ENCODE data around the gene COL10A1. TPM values are rescaled to one million over a fixed set of nuclear protein-coding genes. Genes with fewer than 3 reads are reported as not detected.

Gene COL10A1
- total RNA-seq, 1 donor from 2014 or later: 0.05 TPM

- Histone ChIP-seq H3K4me3 (no peak overlapping the region), H3K9me3 (replicated peaks) (no peaks in the 10 kb centered on the region), H3K4me1 (no peaks in the 10 kb centered on the region), H3K27ac (replicated peaks) (no peak overlapping the region), H3K36me3 (no peaks in the 10 kb centered on the region), H3K27me3 (ENCODE audit: low read depth) (no peaks in the 10 kb centered on the region)
- DNase-seq: no peak
- intact Hi-C loops (cut with micrococcal nuclease): no loop called here
- TF ChIP-seq, protein P1, sequence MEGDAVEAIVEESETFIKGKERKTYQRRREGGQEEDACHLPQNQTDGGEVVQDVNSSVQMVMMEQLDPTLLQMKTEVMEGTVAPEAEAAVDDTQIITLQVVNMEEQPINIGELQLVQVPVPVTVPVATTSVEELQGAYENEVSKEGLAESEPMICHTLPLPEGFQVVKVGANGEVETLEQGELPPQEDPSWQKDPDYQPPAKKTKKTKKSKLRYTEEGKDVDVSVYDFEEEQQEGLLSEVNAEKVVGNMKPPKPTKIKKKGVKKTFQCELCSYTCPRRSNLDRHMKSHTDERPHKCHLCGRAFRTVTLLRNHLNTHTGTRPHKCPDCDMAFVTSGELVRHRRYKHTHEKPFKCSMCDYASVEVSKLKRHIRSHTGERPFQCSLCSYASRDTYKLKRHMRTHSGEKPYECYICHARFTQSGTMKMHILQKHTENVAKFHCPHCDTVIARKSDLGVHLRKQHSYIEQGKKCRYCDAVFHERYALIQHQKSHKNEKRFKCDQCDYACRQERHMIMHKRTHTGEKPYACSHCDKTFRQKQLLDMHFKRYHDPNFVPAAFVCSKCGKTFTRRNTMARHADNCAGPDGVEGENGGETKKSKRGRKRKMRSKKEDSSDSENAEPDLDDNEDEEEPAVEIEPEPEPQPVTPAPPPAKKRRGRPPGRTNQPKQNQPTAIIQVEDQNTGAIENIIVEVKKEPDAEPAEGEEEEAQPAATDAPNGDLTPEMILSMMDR (IDR thresholded peaks at IDR 0.05; ENCODE audit: borderline replicate concordance): no peak
Measured at GRCh38 chr6:116157391-116157790, 31.5 kb upstream of the COL10A1 start.

GRCh38 chr6:116156405-116157326 is 30.7 kb upstream of the COL10A1 start:
- DNase-seq: no peak
- Histone ChIP-seq H3K9me3 (replicated peaks) (no peaks in the 10 kb centered on the region), H3K27ac (replicated peaks) (no peak overlapping the region), H3K36me3 (no peaks in the 10 kb centered on the region), H3K4me1 (no peaks in the 10 kb centered on the region), H3K4me3 (no peak overlapping the region), H3K27me3 (ENCODE audit: low read depth) (no peaks in the 10 kb centered on the region)
- intact Hi-C loops (cut with micrococcal nuclease): no loop called here
- TF ChIP-seq, protein P1 (IDR thresholded peaks at IDR 0.05; ENCODE audit: borderline replicate concordance): no peak

GRCh38 chr6:116154887-116155286 is 29.0 kb upstream of the COL10A1 start:
- no peak for DNase-seq
- intact Hi-C loops (cut with micrococcal nuclease): no loop called here

GRCh38 chr6:116152620-116153019 is 26.7 kb upstream of the COL10A1 start:
- TF ChIP-seq, protein P1 (IDR thresholded peaks at IDR 0.05; ENCODE audit: borderline replicate concordance): no peak
- intact Hi-C loops (cut with micrococcal nuclease): no loop called here
- Histone ChIP-seq H3K27me3 (ENCODE audit: low read depth) (no peaks in the 10 kb centered on the region), H3K36me3 (no peaks in the 10 kb centered on the region), H3K9me3 (replicated peaks) (no peaks in the 10 kb centered on the region), H3K27ac (replicated peaks) (no peak overlapping the region), H3K4me1 (no peaks in the 10 kb centered on the region), H3K4me3 (no peak overlapping the region)
- DNase-seq: no peak

More at GRCh38 chr6:116154887-116155286, 29.0 kb upstream of the COL10A1 start:
- Histone ChIP-seq H3K27me3 (ENCODE audit: low read depth) (no peaks in the 10 kb centered on the region), H3K4me1 (no peaks in the 10 kb centered on the region), H3K36me3 (no peaks in the 10 kb centered on the region), H3K27ac (replicated peaks) (no peak overlapping the region), H3K9me3 (replicated peaks) (no peaks in the 10 kb centered on the region), H3K4me3 (no peak overlapping the region)
- TF ChIP-seq, protein P1 (IDR thresholded peaks at IDR 0.05; ENCODE audit: borderline replicate concordance): no peak

- no peak for DNase-seq
- Histone ChIP-seq H3K36me3 (no peaks in the 10 kb centered on the region), H3K27me3 (ENCODE audit: low read depth) (no peaks in the 10 kb centered on the region), H3K27ac (replicated peaks) (no peak overlapping the region), H3K4me1 (peaks cover 29% of the 10 kb centered on the region), H3K4me3 (no peak overlapping the region), H3K9me3 (replicated peaks) (no peaks in the 10 kb centered on the region)
- TF ChIP-seq, protein P1 (IDR thresholded peaks at IDR 0.05; ENCODE audit: borderline replicate concordance): no peak
- intact Hi-C loops (cut with micrococcal nuclease): no loop called here
Measured at GRCh38 chr6:116145803-116146675, 20.1 kb upstream of the COL10A1 start.
